Suprapubic skin (tissue), 3 donors: ENCODE data around the gene XPNPEP2.

Experiments
- CTCF ChIP-seq, 2 donors: fragments of 200-600 bp in 1 of 2; fragments of 450-650 bp in 1 of 2; sonication (generic) in 1 of 2; IDR thresholded peaks; one replicate each; pipeline ENCODE4 v1.5.1; 2016 to 2019; ENCODE audit warnings: antibody characterized with exemption in 2 of 2, mild to moderate bottlenecking in 1 of 2, moderate library complexity in 1 of 2
- POLR2A ChIP-seq, 2 donors: fragments of 450-650 bp; IDR thresholded peaks; one replicate each; pipeline ENCODE4 v1.6.1; 2017; ENCODE audit warnings: antibody characterized with exemption in 2 of 2, mild to moderate bottlenecking in 2 of 2, moderate library complexity in 2 of 2

- TF ChIP-seq POLR2A (IDR thresholded peaks at IDR 0.05) (no peak), CTCF (IDR thresholded peaks at IDR 0.05) (no peak)
Observed at GRCh38 chrX:129791336-129791735, 52.6 kb downstream of the XPNPEP2 start.
